Neuronal stem cell (in vitro differentiated cells): ENCODE measurements around the gene ACP7.

Experiments
- DNase-seq: peaks from one replicate; pipeline ENCODE4 v3.0.0-alpha.2; 2013; ENCODE audit warnings: low spot score
- H2AFZ ChIP-seq: one replicate; pipeline ENCODE4 v1.6.1; 2013; ENCODE audit warnings: mild to moderate bottlenecking, low read length, inconsistent platforms
- H2AK5ac ChIP-seq: 2 replicates; pipeline ENCODE4 v1.6.1; 2013; ENCODE audit warnings: low read depth, mild to moderate bottlenecking, inconsistent platforms, low read length, moderate library complexity, mixed read lengths
- H2BK120ac ChIP-seq: 2 replicates; pipeline ENCODE4 v1.6.1; 2013; ENCODE audit warnings: low read depth, mild to moderate bottlenecking, inconsistent platforms, low read length, moderate library complexity, mixed read lengths
- H2BK12ac ChIP-seq: one replicate; pipeline ENCODE4 v1.6.1; 2013; ENCODE audit warnings: low read length, inconsistent platforms
- H2BK15ac ChIP-seq: 2 replicates; pipeline ENCODE4 v1.6.1; 2013; ENCODE audit warnings: mild to moderate bottlenecking, low read length, inconsistent platforms, mixed read lengths
- H2BK5ac ChIP-seq: one replicate; pipeline ENCODE4 v1.6.1; 2013; ENCODE audit warnings: inconsistent platforms, mild to moderate bottlenecking, low read length, moderate library complexity
- H3K14ac ChIP-seq: one replicate; pipeline ENCODE4 v1.6.1; 2013; ENCODE audit warnings: low read length, inconsistent platforms
- H3K18ac ChIP-seq: 2 replicates; pipeline ENCODE4 v1.6.1; 2013; ENCODE audit warnings: low read length, inconsistent platforms
- H3K23ac ChIP-seq: 2 replicates; pipeline ENCODE4 v1.6.1; 2013; ENCODE audit warnings: low read depth, mild to moderate bottlenecking, mixed read lengths, low read length, inconsistent platforms; ENCODE audit not compliant: poor library complexity
- H3K27ac ChIP-seq: replicated peaks from 3 replicates; pipeline ENCODE4 v1.5.1; 2013; ENCODE audit warnings: low read length, inconsistent platforms
- H3K27me3 ChIP-seq, 3 experiments: 2 replicates each; pipeline ENCODE4 v1.6.1; 2013; ENCODE audit warnings: low read length in 3 of 3, mild to moderate bottlenecking in 2 of 3, inconsistent platforms in 1 of 3, low read depth in 1 of 3, mixed read lengths in 1 of 3, moderate library complexity in 1 of 3; ENCODE audit not compliant: control insufficient read depth in 3 of 3, insufficient read depth in 3 of 3
- H3K36me3 ChIP-seq, 2 donors: replicated peaks in 1 of 2; 2 replicates each; pipeline ENCODE4 v1.6.1; 2013; ENCODE audit warnings: low read length in 2 of 2; ENCODE audit not compliant: control insufficient read depth in 2 of 2, insufficient read depth in 2 of 2
- H3K4ac ChIP-seq: 2 replicates; pipeline ENCODE4 v1.6.1; 2013; ENCODE audit warnings: inconsistent platforms, mild to moderate bottlenecking, low read length, moderate library complexity
- H3K4me1 ChIP-seq, 2 donors: 1 replicate in 1 of 2; 2 replicates in 1 of 2; pipeline ENCODE4 v1.6.1; 2013; ENCODE audit warnings: low read length in 2 of 2, low read depth in 1 of 2; ENCODE audit not compliant: control insufficient read depth in 2 of 2, insufficient read depth in 1 of 2
- H3K4me2 ChIP-seq: one replicate; pipeline ENCODE4 v1.6.1; 2013; ENCODE audit warnings: mild to moderate bottlenecking, low read length, inconsistent platforms; ENCODE audit not compliant: insufficient read depth, poor library complexity, severe bottlenecking
- H3K4me3 ChIP-seq, 2 donors: 2 replicates each; pipeline ENCODE4 v1.5.1; 2013; ENCODE audit warnings: low read length in 2 of 2, mild to moderate bottlenecking in 2 of 2, inconsistent platforms in 1 of 2, moderate library complexity in 1 of 2
- H3K79me1 ChIP-seq: one replicate; pipeline ENCODE4 v1.6.1; 2013; ENCODE audit warnings: low read depth, mild to moderate bottlenecking, inconsistent platforms, low read length, moderate library complexity
- H3K9ac ChIP-seq: one replicate; pipeline ENCODE4 v1.6.1; 2013; ENCODE audit warnings: mild to moderate bottlenecking, low read depth, low read length, inconsistent platforms; ENCODE audit not compliant: poor library complexity
- H3K9me3 ChIP-seq, 2 donors: replicated peaks in 1 of 2; 2 replicates each; pipeline versions ENCODE3 to v1.6.1; 2013; ENCODE audit warnings: low read length in 2 of 2, mild to moderate bottlenecking in 2 of 2, inconsistent platforms in 1 of 2, low read depth in 1 of 2, mixed read lengths in 1 of 2, moderate library complexity in 1 of 2; ENCODE audit not compliant: control insufficient read depth in 2 of 2, insufficient read depth in 1 of 2
- H4K8ac ChIP-seq: one replicate; pipeline ENCODE4 v1.6.1; 2013; ENCODE audit warnings: low read depth, mild to moderate bottlenecking, inconsistent platforms, low read length, moderate library complexity
- H4K91ac ChIP-seq: one replicate; pipeline ENCODE4 v1.6.1; 2013; ENCODE audit warnings: low read length, low read depth, mild to moderate bottlenecking, inconsistent platforms; ENCODE audit not compliant: poor library complexity
- WGBS, 2 donors: extraction: QIAGEN DNeasy Blood & Tissue Kit; methylation state at CpG; one replicate each; pipeline ENCODE4 v1.1.7; 2013; ENCODE audit warnings: missing lambda C conversion rate in 2 of 2, mixed read lengths in 1 of 2; ENCODE audit not compliant: insufficient read length in 2 of 2, insufficient replicate concordance in 1 of 2; ENCODE audit errors: extremely low coverage in 2 of 2; 5-methylcytosine and 5-hydroxymethylcytosine counted together

Gene ACP7

DNA sequence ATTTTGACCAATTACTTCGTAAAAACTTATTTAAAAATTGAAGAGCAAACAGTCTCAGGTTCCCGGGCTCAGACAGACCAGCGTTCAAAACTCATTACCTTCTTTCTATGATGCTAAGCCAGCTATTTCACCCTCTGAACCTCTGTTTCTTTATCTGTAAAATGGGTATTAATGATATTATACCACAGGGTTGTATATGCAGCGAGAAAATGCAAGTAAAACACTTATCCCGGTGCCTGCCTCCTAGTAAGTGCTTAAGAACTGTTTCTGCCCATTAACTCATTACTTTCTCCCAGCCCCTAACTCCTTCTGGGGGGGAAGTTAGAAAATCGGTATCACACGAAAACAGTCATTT is 41.0 kb downstream of the ACP7 start:
- no peaks in the 10 kb centered on the region for H3K9me3 ChIP-seq
- no peak overlapping the region for H2BK120ac ChIP-seq
- H3K4me1 ChIP-seq, result peaks cover 7 to 26% of the 10 kb centered on the region in 2 donors
- no peak overlapping the region for H3K23ac ChIP-seq
- no peak overlapping the region for H2BK12ac ChIP-seq
- H3K4ac ChIP-seq, result no peak overlapping the region
- H4K8ac ChIP-seq, result no peak overlapping the region
- H3K18ac ChIP-seq, result no peak overlapping the region
- no peak overlapping the region for H2AK5ac ChIP-seq
- H3K27me3 ChIP-seq, result no peaks in the 10 kb centered on the region
- no peak overlapping the region for H3K27ac ChIP-seq
- H2BK15ac ChIP-seq, result no peak overlapping the region
- H4K91ac ChIP-seq, result no peak overlapping the region
- H2BK5ac ChIP-seq, result no peak overlapping the region
- no peak overlapping the region for H3K14ac ChIP-seq
- no peak overlapping the region for H3K9ac ChIP-seq
- no peaks in the 10 kb centered on the region for H3K36me3 ChIP-seq
- peak overlapping the region; percentile 28 for H3K4me2 ChIP-seq
- peak overlapping the region; percentile 81 for H2AFZ ChIP-seq
- H3K4me3 ChIP-seq, result peak overlapping the region in 1 of 2 donors; percentile 40
- DNase-seq, result no peak
- no peaks in the 10 kb centered on the region for H3K79me1 ChIP-seq
- whole genome bisulfite sequencing, 2 donors, result no CpG with 5 or more reads among the region's 7 CpGs

DNA sequence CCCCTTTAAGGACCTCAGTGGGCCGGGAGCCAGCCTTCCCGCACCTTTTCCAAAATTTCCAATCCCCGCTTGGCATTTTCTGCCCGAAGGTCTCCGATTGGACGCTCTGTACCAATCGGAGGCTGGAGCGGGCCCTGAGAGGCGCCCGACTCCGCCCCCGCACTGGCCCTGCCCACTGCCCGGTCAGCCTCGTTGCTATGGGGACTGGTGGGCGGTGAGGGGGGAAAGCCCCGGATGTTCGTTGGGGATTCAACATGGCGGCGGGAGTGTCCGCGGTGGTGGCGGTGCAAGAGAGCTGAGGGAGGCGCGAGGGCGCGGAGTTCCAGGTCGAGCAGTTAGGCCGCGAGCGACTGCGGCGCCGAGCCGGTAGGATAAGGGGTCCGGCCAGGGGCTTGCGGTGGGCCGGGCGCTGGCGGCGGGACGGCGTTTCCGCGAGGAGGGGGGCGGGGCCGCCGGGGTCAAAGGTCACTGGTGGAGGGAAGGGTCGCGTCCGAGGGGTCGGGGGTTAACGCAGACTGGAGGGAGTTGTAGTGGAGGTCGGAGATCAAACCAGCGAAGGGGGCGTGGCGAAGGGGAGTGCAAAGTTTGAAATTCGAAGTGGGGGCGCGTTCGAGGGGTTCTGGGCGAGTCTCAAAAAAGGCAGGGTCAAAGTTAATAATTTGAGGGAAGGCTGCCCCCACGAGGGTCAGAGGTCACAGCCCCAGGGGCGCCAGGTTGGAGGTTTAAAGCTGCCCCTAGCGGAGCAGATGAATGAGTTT is 41.6 kb downstream of the ACP7 start, which contains the start of gene PAK4:
Gene PAK4 (plus strand): TSS at position 233 of the 758 bp plus-strand sequence. CDS start 43,768 bp downstream, outside the sequence.
- Histone ChIP-seq H2AK5ac (peak within 1 kb of the TSS; percentile 34), H3K9ac (peak within 1 kb of the TSS; percentile 99), H3K4me2 (peak within 1 kb of the TSS; percentile 51), H3K27me3 (no peaks in the 10 kb centered on the region), H3K36me3 (no peaks in the 10 kb centered on the region), H2AFZ (peak within 1 kb of the TSS; percentile 96), H3K4me1 (peaks cover 7 to 28% of the 10 kb centered on the region in 2 donors), H2BK12ac (no peak within 1 kb of the TSS), H2BK5ac (peak within 1 kb of the TSS; percentile 93), H3K23ac (peak within 1 kb of the TSS; percentile 98), H4K8ac (no peak within 1 kb of the TSS), H4K91ac (peak within 1 kb of the TSS; percentile 98), H2BK120ac (peak within 1 kb of the TSS; percentile 95), H3K14ac (no peak within 1 kb of the TSS), H3K27ac (peak within 1 kb of the TSS; percentile 98), H3K9me3 (no peaks in the 10 kb centered on the region), H3K4ac (no peak within 1 kb of the TSS), H3K79me1 (peaks cover 2% of the 10 kb centered on the region), H3K4me3 (peak within 1 kb of the TSS; percentile 81 to 97), H3K18ac (peak within 1 kb of the TSS; percentile 99), H2BK15ac (no peak within 1 kb of the TSS)
- no CpG with 5 or more reads among the region's 64 CpGs for WGBS, 2 donors
- peak; percentile 98 for DNase-seq

DNA sequence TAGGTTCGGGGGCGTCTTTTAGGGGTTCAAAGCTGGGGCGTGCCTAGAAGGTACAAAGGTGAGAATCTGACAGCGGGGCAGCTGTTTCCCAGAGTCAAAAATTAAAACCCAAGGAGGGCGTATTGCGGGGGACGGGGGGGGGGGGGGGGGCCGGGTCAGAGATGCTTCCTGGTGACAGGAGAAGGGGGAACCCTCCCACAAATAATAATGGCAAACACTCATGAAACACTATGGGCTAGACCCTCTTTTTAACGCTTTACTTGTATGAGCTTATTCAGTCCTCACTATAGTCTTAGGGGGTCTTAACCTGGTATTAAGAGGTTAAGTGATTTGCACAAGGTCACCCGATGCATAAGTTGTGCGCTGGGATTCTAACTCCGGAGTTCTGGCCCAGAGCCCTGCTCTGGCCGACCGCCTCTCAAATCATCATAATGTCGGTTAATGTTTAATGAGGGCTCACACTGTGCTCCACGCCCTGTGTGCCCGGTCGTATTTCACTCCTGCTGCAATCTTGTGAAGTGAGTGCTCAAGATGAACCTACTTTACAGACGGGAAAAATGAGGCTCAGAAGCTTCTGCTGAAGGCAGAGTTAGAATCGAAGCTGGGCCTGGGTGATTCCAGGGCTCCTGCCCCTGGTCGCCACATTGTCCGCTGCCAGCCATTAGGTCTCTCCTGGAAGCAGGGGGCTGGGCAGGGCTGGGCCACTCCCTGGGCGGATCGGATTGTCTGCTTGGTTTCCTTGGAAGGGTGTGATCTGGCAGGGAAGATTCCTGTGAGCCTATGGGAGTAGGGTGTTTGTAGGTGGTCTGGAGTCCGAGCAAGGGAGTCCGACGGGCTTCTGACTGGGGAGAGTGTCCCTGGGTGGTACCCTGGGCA is 42.4 kb downstream of the ACP7 start:
- no peak overlapping the region for H3K9ac ChIP-seq
- H3K4ac ChIP-seq, result no peak overlapping the region
- peak overlapping the region; percentile 51 for H3K4me2 ChIP-seq
- peaks cover 10% of the 10 kb centered on the region for H3K79me1 ChIP-seq
- no peak overlapping the region for H3K14ac ChIP-seq
- WGBS, 2 donors, result no CpG with 5 or more reads among the region's 27 CpGs
- no peak for DNase-seq
- H3K27ac ChIP-seq, result peak overlapping the region; percentile 98
- H3K9me3 ChIP-seq, result no peaks in the 10 kb centered on the region
- peak overlapping the region; percentile 81 to 97 for H3K4me3 ChIP-seq
- H2AFZ ChIP-seq, result peak overlapping the region; percentile 96
- H3K4me1 ChIP-seq, result peaks cover 12 to 35% of the 10 kb centered on the region in 2 donors
- no peaks in the 10 kb centered on the region for H3K36me3 ChIP-seq
- H2BK15ac ChIP-seq, result no peak overlapping the region
- H2BK5ac ChIP-seq, result peak overlapping the region; percentile 83
- H2AK5ac ChIP-seq, result peak overlapping the region; percentile 27
- no peak overlapping the region for H4K8ac ChIP-seq
- no peak overlapping the region for H2BK120ac ChIP-seq
- no peak overlapping the region for H3K18ac ChIP-seq
- no peaks in the 10 kb centered on the region for H3K27me3 ChIP-seq
- no peak overlapping the region for H4K91ac ChIP-seq
- no peak overlapping the region for H2BK12ac ChIP-seq
- no peak overlapping the region for H3K23ac ChIP-seq
